HG03045 (cell line): ENCODE measurements around the gene ABCA4.

Experiments
- ATAC-seq: cut with Tn5 transposase; IDR thresholded peaks from one replicate; pipeline ENCODE4 v1.9.1; 2021; ENCODE audit warnings: mild to moderate bottlenecking, moderate library complexity; ENCODE audit not compliant: unreplicated experiment

ABCA4 gene

GRCh38 chr1:94105581-94105952, 15.4 kb downstream of the ABCA4 start:
- ATAC-seq, result no peak

GRCh38 chr1:94104776-94105580, 16.0 kb downstream of the ABCA4 start:
- ATAC-seq, result no peak

DNA sequence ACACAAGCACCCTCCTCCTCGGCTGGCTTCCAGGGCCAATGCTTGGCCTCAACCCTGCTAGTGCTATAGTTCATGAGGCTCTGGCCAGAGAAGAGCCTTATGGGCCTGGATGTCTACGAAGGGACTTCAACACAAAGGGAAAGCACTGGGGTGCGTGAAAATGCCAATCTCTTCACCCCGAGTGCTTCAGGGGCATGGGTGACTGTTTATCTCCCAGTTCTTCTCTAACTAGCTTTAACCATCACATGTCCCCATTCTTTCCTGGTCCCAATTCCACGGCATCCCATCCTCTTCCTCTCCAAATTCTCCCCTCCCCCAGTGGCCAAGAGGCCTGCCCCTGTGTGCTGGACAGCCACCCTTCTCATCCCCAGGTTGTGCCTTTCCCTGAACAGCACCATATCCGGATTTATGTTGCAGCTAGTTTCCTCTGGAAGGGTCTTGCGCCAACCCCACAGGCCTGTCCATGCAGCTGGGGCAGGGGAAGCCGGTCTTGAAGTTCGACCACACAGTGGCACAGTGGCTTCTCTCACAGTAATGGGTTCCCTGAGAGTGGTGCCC, 16.7 kb downstream of the ABCA4 start:
- no peak for ATAC-seq

DNA sequence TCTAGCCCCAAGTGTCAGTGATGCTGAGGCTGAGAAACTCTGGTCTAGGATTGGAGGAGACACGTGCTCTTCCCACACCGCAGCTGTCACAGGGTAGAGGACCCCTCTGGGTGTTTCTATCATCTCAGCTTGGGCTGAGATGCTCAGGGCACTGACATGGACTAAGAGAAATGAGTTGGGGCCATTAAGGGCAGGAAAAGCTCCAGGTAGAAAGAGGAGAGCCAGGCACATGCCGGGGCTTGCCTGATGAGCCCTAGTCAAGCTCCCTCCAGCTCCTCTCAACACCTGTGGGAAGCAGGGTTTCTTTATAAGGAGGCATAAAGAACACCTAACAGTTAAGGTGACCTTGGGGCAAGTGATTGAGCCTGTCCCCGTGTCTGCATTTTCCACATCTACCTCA, 17.3 kb downstream of the ABCA4 start:
- no peak for ATAC-seq

GRCh38 chr1:94101613-94102525, 19.1 kb downstream of the ABCA4 start:
- ATAC-seq, result no peak

GRCh38 chr1:94100785-94101612, 19.9 kb downstream of the ABCA4 start:
- ATAC-seq, result no peak

DNA sequence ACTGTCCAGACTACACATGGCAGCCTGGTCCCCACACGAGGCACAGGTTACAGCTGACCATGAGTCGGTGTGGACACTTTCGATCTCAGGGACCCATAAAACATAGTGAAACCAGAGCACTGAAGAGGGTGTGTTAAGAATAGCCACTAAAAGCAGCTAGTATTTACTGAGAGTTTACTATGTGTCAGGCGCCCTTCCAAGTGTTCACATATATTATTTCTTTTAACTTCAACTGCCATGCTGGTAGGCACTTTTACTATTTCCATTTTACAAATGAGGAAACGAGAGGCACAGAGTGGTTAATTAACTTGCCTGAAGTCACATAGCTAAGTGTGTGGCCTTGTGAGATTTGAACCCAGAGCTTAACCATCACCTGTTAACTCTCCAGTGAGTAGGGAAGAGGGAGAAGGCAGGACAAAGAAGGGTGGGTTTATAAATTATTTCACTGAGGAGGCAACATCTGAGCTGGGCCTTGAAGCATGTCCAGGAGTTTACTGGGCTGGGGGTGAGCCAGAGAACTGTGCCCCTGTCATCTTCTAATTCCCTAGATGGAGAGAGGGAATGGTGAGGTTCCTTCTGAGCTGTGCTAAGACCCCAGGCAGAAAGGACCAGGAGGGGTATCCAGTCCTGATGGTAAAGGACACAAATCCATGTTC, 20.7 kb downstream of the ABCA4 start:
- ATAC-seq, result no peak

- ATAC-seq, result no peak
Observed at GRCh38 chr1:94099303-94099702, 21.6 kb downstream of the ABCA4 start.

DNA sequence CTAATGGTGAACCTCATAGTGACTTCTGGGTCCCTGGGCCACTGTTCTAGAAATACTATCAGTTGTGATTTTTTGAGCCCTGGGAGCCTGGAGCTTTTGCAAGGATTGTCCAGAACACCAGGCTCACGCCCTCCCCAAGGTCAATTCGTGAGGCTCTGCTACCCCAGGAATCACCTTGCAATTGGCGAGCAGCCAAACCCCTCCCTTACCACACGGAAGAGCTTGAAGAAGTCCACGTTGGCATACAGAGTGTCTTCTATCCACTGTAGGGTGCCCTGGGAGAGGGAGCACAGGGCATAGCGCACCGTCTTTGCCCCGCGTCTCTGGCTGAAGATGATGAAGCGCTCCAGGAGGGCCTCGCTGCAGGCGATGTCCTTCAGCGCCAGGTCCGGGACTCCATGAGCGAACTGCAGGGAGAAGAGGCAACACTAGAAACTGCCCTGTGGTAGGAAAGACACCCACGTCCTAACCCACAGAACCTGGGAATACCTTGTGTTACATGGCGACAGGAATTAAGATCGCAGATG, 22.3 kb downstream of the ABCA4 start:
- ATAC-seq, result no peak

DNA sequence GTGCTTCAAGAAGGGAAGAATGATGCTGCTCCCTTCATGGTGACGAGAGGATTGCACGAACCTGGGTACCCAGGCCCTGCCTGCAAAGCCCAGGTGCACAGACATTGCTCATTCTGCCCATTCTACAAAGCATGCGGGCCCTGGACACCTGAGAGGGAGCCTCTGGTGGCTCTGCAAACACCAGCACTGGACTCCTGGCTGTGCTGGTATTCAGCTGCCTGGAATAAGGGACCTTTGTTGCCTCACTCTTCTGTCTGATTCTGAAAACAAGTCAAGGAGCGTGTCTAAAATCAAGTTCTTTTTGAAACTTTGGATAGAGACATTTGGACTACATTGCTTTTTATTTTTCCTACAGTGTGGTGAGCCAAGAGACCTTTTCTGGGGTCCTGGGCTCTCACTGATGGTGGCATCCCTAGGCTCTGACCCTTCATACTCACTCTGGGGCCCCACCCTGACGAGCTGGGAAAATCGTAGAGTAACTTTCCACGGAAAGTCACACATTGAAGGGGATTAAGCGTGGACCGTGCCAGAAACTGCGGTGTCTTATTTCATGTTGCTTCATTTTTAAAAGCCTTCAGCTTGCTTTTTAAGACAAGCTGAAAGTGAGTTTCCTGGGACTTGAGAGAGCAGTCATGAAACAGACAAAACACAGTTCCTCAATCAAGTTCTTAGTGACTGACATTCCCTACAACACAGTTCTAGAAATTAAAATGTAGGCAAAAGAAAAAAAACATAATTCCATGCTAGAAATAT, 24.0 kb downstream of the ABCA4 start:
- ATAC-seq, result no peak

GRCh38 chr1:94095744-94096469, 25.0 kb downstream of the ABCA4 start:
- ATAC-seq, result no peak

DNA sequence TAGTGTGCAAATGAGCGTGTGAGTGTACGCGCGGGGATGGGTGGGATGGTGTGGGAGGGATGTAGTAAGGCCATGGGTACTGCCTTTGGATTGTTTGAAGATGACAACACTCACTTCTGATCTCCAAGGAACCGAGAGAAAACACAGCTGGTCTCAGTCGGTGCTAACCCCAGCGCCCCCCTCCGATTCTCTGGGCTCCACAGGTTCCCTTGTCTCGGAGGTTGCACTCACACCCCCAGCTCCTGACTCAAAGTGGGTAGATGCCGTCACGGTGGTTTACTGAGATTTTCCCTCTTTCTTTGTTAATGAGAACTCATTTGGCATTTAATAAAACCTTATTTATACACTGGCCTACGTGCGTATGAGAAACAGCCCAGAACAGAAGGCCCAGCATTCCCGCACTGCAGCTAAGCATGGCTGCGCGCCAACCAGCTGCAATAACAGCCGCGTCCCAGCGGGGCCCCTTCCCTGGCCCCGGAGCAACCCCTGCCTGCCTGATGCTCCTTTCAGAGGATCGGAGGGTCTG, 25.8 kb downstream of the ABCA4 start:
- no peak for ATAC-seq

DNA sequence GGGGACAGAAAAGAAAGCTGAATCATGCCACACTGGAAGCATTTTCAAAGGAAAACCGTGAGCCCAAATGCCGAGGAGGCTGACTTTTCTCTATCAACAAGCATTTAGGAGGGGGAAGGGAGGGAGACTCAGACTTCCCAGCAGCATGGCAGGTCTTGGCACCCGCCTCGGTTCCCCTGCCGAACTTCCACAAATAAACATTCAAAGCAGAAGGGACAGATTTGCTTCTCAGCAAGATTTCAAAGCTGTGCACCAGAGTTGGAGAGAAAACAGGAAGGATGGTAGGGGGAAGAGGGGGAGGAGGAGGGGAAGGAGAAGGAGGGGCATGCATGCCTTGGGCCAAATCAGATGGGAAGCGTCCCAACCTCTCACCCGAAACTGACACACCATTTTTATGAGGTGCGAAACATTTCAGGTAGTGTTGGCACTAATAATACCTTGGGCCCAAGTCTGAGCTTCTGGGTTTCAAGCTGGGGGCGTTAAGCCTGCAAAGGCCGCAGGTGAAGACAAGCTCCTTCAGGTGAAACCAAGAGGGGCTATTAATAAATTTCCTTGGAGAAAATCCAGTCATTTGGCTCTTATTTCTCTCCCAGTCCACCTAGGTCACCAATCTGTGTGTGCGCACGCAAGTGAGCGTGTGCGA, 26.4 kb downstream of the ABCA4 start:
- no peak for ATAC-seq

DNA sequence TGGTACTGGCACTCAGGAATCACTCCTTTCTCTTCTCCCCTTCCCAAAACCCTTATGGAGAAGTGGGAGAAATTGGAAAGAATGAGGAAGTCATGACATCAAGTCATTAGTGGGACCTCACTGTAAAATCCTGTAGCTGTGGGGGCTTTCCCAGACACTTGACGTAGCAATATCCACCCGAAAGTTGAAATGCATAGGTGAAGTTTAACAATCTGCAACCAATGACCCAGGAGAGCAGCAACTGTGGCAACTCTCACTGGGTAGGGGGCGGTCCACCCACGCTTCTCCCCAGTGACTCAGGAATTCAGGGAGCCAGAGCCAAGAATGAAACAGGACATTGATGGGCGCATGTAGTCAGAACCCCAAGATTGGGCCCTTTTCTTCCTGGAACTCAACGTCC, 27.0 kb downstream of the ABCA4 start:
- no peak for ATAC-seq

- no peak for ATAC-seq
Observed at GRCh38 chr1:94093396-94093795, 27.6 kb downstream of the ABCA4 start.

GRCh38 chr1:94092210-94092613, 28.7 kb downstream of the ABCA4 start:
- no peak for ATAC-seq

DNA sequence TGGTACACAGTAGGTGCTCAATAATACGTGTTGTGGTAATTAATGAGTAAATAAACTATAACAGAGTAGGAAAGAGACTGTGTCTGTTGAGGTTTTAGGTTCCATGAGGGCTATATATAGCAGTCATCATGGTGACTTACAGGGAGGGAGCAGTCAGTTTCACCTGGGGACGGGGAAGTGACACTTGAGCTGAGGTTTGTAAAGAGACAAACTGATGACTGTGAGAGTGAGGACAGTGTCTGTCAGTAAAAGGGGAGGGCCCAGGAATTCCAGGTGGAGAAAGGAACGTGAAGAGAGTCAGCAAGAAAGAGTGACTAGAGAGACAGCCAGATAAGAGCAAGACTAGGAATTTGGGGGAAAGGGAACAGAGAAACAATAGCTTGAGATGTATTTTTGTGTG, 30.2 kb downstream of the ABCA4 start:
- no peak for ATAC-seq

- no peak for ATAC-seq
Observed at GRCh38 chr1:94087193-94087592, 33.8 kb downstream of the ABCA4 start.
